ENCODE measurements around the gene MYO5C.
"Not testable (repeated sequence)": the region's sequence is repeated elsewhere in the genome, so short reads cannot be mapped to it uniquely, and the experiment has no call there.

The MYO5C gene

GRCh38 chr15:52308446-52309153, 13.0 kb upstream of the MYO5C start:
- DNase-seq (ENCODE audit: extremely low spot score, insufficient read length, low read depth) (no peak), FAIRE-seq (peak; percentile 81)

GRCh38 chr15:52307847-52308246, 12.2 kb upstream of the MYO5C start:
- FAIRE-seq (no peak), DNase-seq (ENCODE audit: extremely low spot score, insufficient read length, low read depth) (no peak)

DNA sequence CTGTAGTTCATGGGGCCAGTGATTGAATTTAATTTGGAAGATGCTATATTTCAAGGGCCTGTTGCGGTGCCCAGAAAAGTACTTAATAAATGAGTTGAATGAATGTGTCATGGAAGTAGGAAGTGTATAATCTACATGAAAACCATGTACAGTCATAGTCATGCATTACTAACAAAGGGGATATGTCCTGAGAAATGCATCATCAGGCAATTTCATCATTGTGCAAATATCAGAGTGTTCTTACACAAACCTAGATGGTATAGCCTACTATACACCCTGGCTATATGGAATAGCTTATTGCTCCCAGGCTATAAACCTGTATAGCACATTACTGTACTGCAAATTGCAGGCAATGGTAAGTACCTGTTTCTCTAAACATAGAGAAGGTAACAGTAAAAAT, 10.7 kb upstream of the MYO5C start:
- FAIRE-seq (no peak), DNase-seq (ENCODE audit: extremely low spot score, insufficient read length, low read depth) (no peak)

DNA sequence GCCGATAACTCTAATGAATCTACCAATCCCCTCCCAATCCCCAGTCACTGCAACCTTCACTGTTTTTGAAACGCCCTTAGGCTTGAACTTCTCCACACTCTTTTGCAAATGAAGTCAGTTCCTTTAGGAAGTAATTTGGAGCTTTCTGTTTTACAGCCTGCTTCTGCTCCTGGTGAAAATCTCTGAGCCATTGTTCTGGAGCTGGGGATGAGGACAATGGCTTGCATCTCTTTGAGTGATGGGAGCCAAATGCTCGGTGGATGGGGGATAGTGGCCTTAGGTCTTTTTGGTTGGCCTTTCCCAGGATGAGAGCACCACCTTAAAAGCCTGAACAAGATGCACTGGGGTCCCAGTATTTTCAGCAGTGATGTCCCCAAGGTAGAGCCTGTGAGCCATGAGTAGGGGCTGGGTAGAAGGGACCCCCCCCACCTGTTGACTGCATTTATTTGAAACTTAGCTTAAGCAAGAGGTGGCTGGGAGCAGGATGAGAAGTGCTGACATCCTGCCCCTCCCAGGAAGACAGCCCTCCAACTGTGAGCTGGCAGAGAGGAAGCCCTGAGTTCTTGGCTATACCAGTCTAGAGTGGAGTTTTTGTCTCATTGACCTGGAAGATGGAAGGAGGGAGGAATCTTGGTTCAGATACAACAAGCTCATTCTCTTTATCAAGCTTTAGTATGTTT, 7.6 kb upstream of the MYO5C start:
- DNase-seq (ENCODE audit: extremely low spot score, insufficient read length, low read depth) = no peak
- no peak for FAIRE-seq

- DNase-seq (ENCODE audit: extremely low spot score, insufficient read length, low read depth) = no peak
- no peak for FAIRE-seq
Measured at GRCh38 chr15:52301265-52301847, 5.8 kb upstream of the MYO5C start.

GRCh38 chr15:52294881-52295420, 653 bp downstream of the MYO5C start:
- DNase-seq (ENCODE audit: extremely low spot score, insufficient read length, low read depth) (no peak), FAIRE-seq (no peak)

DNA sequence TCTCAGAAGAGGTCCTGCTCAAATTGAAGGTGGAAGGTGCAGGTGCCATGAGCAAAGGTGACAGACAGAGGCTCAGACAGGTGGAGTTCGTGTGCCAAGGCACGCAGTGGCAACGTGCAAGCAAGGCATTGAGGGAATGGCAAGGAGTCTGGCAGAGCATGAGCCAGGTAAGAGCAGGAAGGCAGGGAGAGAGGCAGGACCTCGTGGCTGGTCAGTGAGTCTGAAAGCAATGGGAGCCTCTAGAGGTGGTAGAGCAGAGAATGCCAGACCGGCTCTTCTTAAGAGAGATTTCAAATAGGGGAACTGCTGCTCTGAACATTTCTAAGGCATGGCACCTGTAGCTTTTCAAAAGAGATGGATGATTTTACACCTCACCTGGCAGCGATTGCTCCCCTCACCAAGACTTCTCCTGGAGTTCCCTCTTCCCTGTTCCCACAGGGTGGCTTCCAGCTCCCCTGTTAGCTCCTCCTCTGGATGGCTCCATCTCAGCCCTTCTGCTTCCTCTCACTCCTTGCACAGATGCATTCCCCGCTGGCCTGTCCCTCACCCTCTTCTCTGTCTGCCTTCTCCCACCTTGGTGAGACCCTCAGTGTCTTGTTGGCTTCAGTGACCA, 2.7 kb downstream of the MYO5C start:
- no peak for DNase-seq (ENCODE audit: extremely low spot score, insufficient read length, low read depth)
- no peak for FAIRE-seq

DNA sequence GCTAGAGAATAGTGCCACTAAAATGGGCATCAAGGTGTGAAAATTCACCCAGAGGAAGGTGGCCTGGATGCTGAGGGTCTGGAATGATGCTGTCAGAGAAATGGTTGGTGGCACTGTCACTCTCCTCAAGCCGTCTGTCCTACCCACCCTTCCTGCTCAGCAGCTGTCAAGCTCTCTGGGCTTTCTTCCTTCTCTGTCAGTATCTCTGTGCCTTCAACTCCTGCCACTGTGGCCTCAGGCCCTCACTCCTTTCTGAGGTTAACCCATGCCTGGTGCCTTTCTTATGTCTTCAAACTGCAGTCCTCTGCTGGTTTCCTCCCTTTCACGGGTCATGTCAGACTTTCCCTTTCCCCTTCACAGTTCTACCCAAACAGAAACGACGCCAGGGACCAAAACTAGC, 4.4 kb downstream of the MYO5C start:
- DNase-seq (ENCODE audit: extremely low spot score, insufficient read length, low read depth) (no peak), FAIRE-seq (peak; percentile 56)

GRCh38 chr15:52290800-52291199, 4.8 kb downstream of the MYO5C start:
- FAIRE-seq (no peak), DNase-seq (ENCODE audit: extremely low spot score, insufficient read length, low read depth) (no peak)

GRCh38 chr15:52290329-52290728, 5.3 kb downstream of the MYO5C start:
- FAIRE-seq (peak; percentile 12), DNase-seq (ENCODE audit: extremely low spot score, insufficient read length, low read depth) (no peak)

GRCh38 chr15:52289629-52290081, 5.9 kb downstream of the MYO5C start:
- no peak for FAIRE-seq
- DNase-seq (ENCODE audit: extremely low spot score, insufficient read length, low read depth) = no peak

DNA sequence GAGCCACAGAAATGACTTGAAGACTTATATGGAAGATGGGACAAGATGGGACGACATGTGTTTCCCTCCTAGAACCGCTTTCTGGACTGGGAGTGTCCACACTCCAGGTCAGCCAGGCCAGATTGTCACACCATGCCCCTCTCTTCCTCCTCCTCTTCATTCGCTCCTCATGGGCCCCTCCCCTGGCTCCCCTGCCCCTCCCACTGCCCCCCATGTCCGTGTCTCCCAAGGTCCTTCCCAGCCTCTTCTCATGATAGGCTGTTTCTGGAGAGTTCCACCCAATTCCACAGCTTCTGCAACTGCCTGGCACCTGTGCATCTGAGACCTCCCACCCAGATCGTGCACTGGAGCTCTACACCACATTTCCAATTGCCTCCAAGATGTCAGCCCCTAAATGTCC, 6.6 kb downstream of the MYO5C start:
- no peak for FAIRE-seq
- DNase-seq (ENCODE audit: extremely low spot score, insufficient read length, low read depth) = no peak

DNA sequence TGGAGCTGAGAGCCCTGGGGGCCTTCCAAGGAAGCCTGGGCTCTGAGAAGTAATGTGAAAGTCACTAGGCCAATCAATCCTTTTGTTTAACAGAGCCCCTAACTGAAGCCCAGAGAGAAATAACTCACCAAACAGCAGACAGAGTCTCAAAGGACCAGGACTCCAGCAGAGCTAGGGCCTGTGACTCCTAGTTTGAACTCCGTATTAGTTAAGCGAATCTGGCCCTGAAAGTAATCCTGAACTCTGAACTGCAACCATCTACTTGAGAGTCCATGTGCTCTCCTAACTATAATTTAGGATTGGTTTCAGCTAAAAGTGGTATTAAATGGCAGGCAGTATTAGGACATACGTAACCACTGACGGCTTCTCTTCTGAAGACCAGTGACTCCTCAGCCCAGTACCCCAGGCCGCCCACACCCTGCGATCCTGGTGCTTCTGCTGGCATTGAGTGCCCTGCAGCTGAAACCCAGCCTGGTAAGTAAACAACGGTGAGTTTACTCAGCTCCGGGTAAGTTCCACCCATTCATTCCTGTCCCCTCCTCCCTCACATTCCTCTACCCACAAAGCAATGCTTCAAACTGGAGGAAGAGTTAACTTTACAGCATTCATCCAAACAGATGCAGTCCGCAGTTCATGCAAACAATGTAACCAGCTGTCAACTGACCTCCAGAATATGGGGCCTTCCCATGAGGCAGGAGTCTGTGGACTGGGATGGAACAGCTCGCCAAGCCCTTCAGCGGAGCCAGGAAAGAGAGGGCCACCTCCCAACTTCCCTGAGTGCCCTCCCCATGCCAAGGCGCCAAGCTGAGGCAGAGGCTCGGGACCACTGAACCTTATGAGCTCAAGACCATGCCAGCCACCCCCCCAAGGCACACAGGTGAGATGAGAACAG, 7.3 kb downstream of the MYO5C start:
- FAIRE-seq (no peak), DNase-seq (ENCODE audit: extremely low spot score, insufficient read length, low read depth) (no peak)

GRCh38 chr15:52287114-52287513, 8.5 kb downstream of the MYO5C start:
- no peak for FAIRE-seq

DNA sequence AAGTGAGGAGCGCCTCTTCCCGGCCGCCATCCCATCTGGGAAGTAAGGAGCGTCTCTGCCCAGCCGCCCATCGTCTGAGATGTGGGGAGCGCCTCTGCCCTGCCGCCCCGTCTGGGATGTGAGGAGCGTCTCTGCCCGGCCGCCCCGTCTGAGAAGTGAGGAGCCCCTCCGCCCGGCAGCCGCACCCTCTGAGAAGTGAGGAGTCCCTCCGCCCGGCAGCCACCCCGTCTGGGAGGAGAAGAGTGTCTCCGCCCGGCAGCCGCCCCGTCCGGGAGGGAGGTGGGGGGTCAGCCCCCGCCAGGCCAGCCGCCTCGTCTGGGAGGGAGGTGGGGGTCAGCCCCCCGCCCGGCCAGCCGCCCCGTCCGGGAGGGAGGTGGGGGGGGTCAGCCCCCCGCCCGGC, 9.7 kb downstream of the MYO5C start:
- FAIRE-seq; DNase-seq (ENCODE audit: extremely low spot score, insufficient read length, low read depth): not testable (repeated sequence)

More at GRCh38 chr15:52287114-52287513, 8.5 kb downstream of the MYO5C start:
- no peak for DNase-seq (ENCODE audit: extremely low spot score, insufficient read length, low read depth)

GRCh38 chr15:52284164-52284563, 11.4 kb downstream of the MYO5C start:
- FAIRE-seq (no peak), DNase-seq (ENCODE audit: extremely low spot score, insufficient read length, low read depth) (no peak)

GRCh38 chr15:52283281-52283680, 12.3 kb downstream of the MYO5C start:
- FAIRE-seq (no peak), DNase-seq (ENCODE audit: extremely low spot score, insufficient read length, low read depth) (no peak)

DNA sequence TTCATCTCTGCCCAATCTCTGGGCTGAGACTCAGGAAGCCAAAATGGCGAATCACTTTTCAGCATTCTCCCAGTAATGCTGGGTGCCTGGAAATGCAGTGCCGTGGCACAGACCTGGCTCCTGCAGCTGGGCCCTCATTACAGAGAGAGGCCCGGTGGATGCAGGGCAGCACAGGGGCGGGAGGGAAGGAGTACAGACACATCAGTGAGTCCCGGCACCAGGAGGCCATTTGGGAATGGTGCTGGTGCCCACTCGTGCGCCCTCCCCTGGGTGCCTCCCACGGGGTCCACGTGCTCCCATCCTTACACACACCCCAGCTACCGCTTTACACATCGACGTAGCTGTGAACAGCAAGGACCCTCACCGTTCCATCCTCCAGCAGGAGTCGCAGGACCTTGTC, 13.2 kb downstream of the MYO5C start:
- no peak for FAIRE-seq

More for the DNA sequence above, 13.2 kb downstream of the MYO5C start:
- DNase-seq (ENCODE audit: extremely low spot score, insufficient read length, low read depth) = no peak

All from GM18507 (cell line).